Heart left ventricle (tissue), 13 donors: Measurements from ENCODE around the gene TNFRSF1B.

ENCODE experiments used
- POLR2A ChIP-seq, 2 donors: fragments of 450-650 bp; IDR thresholded peaks; one replicate each; pipeline ENCODE4 v1.6.1; 2017; ENCODE audit warnings: antibody characterized with exemption in 2 of 2, mild to moderate bottlenecking in 2 of 2, moderate library complexity in 2 of 2
- TF ChIP-seq, protein P1 (sequence below), 12 donors: fragments of 200-600 bp; sonication (generic) in 4 of 12; IDR thresholded peaks; one replicate each; pipeline versions ENCODE4 v1.5.0 to v1.8.0; 2018 to 2022; ENCODE audit warnings: antibody characterized with exemption in 12 of 12, mild to moderate bottlenecking in 5 of 12
- donor health status: ischemic (EF 13 %, LVEDD 7.1; RV severe dilation, severe dysfunction).
- donor health status: DM: no; HTN: yes; CAD: no.
- donor health status: DM: no; HTN: no; CAD: no.
- donor health status: ischemic (EF 25% LVEDD 6.9; RV normal size, moderate dysfunction).
- donor health status: ischemic (EF 25% LVEDD 5.7; RV mildly dilated, moderate dysfunction).
- donor health status: ischemic (EF 35%, LVEDD 5.7; RV mildly dilated, moderate dysfunction).
- donor health status: nonischemic (EF 11% LVEDD 7.7; RV severe dilation, severe dysfunction).
- donor health status: DM: yes; HTN: yes; CAD: no.
- donor health status: PGD.
- donor health status: ischemic (EF 29% LVEDD 5.4; RV normal size, mild dysfunction).
- donor health status: nonischemic (EF 23%, LVEDD 6.1; RV moderate dilation, normal function).

DNA sequence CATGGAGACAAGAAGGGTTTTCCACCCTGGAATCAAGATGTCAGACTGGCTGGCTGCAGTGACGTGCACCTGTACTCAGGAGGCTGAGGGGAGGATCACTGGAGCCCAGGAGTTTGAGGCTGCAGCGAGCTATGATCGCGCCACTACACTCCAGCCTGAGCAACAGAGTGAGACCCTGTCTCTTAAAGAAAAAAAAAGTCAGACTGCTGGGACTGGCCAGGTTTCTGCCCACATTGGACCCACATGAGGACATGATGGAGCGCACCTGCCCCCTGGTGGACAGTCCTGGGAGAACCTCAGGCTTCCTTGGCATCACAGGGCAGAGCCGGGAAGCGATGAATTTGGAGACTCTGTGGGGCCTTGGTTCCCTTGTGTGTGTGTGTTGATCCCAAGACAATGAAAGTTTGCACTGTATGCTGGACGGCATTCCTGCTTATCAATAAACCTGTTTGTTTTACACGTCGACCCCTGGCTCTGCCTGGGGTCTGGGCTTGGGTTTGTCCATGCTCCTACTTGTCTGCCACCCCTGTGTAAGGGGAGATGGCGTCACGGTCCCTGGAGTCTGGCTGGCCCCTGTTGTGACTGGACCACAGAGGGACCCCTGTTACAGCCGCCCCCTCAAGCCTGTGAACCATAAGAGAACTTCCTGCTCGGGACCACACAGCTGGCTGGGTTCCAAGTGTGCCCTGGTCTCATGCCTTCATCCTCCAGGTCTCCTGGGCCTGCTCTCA is 42.1 kb downstream of the TNFRSF1B start:
- TF ChIP-seq, protein P1, sequence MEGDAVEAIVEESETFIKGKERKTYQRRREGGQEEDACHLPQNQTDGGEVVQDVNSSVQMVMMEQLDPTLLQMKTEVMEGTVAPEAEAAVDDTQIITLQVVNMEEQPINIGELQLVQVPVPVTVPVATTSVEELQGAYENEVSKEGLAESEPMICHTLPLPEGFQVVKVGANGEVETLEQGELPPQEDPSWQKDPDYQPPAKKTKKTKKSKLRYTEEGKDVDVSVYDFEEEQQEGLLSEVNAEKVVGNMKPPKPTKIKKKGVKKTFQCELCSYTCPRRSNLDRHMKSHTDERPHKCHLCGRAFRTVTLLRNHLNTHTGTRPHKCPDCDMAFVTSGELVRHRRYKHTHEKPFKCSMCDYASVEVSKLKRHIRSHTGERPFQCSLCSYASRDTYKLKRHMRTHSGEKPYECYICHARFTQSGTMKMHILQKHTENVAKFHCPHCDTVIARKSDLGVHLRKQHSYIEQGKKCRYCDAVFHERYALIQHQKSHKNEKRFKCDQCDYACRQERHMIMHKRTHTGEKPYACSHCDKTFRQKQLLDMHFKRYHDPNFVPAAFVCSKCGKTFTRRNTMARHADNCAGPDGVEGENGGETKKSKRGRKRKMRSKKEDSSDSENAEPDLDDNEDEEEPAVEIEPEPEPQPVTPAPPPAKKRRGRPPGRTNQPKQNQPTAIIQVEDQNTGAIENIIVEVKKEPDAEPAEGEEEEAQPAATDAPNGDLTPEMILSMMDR (IDR thresholded peaks at IDR 0.05), result peak; percentile 85 to 97 (median 92)
- no peak for TF ChIP-seq POLR2A (IDR thresholded peaks at IDR 0.05)
